ENCODE measurements around the gene CNFN.

The CNFN gene

DNA sequence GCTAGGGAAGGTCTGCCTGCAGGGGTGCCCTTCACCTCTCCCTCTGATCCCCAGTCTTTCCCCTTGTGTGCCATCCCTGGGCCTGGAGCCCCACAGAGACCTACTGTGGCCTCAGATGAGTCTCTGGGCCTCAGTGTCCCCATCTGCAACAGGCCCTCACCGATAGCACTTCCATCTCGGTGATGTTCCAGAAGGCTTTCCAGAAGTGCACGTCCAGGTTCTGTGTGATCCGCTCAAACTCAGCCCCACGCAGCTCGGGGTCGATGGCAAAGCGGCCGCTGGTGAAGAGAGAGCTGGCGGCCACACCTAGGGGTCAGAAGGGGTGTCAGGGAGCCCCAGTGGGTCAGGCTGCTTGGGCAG lies 17.7 kb upstream of the CNFN start:
- no peak for DNase-seq

DNA sequence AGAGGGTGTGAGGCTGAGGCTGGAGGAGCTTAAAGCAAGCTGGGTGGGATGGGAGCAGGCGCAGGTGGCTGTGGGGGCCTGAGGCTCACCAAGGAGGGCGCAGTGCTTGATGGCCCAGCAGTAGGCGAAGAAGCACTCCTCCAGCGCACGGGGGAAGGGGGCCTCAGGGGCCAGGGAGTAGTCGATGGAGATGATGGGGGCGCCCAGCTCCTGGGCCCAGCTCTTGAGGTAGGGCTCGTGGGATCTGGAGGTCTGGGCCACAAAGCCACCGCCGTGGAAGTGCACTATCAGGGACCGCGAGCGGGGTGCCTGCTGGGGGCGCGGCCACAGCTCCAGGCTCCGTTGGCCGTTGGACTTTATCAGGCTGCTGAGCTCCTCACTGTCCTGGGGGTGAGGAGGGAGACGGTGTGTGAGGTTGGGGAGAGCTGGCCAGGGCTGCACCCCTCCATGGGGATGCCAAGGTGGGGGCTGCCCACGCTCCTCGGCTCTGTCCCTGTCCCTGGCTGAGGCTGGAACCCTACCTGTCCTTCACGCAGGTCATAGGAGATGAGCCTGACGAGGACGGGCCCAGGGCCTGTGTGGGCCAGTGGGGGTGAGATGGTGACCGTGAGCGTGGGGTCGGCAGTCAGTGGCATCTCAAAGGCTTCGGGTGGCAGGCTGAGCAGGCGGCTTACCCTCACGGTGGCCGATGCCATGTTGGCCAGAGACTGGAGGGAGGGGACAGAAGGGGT lies 17.2 kb upstream of the CNFN start:
- DNase-seq = no peak

DNA sequence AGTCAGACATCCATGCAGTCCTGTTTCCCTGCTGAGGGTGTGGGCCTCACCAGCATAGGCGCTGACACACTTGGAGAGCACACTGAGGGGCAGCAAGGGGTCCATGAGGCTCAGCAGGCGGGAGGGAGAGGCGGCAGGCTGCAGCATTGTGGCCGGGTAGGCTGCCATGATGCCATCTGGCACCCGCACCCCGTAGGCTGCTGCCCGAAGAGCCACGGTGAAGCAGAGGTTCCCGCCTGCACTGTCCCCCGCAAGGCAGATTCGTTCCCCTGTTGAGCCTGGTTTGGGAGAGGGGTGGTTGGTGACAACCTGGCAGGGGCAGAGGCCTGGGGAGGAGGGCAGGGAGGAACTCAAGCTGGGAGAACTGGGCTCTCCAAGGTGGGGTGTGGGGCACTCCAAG lies 16.0 kb upstream of the CNFN start:
- no peak for DNase-seq

DNA sequence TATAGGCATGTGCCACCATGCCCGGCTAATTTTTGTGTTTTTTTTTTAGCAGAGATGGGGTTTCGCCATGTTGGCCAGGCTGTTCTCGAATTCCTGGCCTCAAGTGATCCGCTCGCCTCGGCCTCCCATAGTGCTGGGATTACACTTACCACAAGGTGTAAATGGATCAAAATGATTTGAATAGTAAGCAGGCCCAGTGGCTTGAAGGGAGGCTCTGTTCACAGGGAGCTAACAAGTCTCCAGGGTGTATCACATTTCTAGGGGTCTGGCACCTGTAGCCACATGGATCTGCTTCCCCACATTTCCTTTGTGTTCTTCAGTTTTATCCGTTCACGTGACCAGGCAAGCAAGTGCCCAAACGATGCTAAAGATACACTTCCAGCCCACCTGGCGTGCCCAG lies 13.5 kb upstream of the CNFN start:
- DNase-seq = no peak

DNA sequence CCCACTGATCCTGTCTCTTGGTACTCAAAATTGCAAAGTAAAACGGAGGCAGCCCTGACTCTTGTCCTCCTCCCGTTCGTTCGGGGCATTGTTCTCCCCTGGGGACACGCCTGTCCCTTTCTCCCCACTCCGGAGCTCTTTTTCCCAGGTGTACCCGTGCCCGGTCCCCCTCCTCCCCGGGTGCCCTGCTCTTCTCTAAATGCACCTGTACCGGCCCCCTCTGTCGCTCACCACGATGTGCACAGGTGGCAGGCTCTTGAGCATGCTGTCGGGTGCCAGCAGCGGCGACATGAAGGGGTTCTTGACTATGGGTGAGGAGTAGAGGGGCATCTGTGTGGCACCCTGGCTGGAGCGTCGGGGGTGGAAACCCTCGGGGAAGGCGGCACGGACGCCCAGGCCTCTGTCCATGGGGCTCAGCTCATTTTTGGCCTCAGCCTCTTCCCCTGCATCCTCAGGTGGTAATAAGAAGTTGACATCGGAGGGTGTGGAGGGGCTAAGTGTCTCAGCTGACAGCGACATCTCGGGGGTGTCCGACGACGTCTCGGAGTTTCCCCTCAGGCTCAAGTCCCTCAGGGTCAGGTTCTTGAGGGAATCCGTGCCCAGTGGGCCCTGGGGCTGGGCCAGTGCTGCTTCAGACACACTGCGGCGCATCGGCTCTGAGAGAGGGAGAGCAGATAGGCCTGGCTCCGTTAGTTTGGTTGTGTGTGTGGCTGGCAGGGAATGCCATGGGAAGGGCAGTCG lies 12.4 kb upstream of the CNFN start:
- no peak for DNase-seq

DNA sequence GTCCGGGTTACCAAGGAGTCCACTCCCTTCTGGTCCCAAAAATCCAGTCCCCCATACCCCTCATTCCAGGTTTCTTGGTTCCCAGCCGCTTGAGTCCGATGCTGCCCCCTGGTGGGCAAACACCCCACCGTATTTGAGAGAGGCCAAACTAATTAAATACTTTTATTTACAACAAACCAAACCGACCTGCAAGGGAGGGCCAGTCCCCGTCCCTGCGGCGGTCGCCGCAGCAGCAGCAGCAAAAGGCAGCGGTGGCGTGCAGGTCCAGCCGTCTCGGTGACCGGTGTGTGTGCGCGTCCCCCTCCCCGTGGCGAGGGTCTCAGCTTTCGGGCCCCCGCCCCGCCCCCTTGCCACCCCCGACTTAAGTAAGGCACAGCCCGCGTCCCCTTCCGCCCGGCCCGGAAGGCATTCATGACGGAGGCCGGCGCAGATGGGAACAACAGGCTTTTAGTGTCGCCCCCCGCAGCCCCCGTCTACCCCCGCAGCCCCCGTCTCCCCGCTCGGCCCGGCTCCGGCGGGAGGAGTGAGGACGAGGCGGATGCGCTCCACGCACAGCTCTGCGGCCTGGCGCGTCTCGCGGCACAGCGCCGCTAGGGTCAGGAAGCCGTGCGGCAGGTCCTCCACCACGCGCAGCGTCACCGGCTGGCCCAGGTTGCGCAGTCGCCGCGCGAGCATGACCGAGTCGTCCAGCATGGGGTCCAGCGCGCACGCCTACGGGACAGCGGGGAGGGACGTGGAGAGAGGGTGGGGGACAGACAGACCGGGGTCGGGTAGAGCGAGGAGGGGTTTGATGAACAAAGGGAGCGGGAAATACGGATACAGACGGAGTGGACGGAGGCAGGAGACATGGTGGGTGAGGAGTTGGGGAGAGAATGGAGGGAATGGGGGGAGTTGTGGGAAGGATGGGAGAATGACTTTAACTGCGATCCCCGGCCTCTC lies 11.5 kb upstream of the CNFN start:
- DNase-seq = peak; percentile 91

DNA sequence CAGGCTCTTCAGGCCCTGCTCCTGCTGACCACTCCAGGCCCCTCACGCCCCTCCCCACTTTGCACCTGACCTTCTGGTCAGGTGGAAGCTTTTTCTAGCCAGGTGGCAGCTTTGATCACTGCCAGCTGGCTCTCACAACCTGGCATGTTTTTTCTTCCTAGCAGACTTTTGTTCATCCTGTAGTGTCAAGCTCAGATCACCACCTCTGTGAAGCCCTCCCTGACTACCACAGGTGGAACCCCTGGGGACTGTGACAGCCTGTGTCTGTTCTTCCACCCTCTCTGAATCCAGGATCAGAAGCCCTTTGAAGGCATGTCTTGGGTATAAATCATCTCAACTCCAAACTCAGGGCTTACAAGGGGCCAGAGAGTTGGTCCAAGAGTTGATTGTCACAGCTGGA lies 10.3 kb upstream of the CNFN start:
- DNase-seq = no peak

DNA sequence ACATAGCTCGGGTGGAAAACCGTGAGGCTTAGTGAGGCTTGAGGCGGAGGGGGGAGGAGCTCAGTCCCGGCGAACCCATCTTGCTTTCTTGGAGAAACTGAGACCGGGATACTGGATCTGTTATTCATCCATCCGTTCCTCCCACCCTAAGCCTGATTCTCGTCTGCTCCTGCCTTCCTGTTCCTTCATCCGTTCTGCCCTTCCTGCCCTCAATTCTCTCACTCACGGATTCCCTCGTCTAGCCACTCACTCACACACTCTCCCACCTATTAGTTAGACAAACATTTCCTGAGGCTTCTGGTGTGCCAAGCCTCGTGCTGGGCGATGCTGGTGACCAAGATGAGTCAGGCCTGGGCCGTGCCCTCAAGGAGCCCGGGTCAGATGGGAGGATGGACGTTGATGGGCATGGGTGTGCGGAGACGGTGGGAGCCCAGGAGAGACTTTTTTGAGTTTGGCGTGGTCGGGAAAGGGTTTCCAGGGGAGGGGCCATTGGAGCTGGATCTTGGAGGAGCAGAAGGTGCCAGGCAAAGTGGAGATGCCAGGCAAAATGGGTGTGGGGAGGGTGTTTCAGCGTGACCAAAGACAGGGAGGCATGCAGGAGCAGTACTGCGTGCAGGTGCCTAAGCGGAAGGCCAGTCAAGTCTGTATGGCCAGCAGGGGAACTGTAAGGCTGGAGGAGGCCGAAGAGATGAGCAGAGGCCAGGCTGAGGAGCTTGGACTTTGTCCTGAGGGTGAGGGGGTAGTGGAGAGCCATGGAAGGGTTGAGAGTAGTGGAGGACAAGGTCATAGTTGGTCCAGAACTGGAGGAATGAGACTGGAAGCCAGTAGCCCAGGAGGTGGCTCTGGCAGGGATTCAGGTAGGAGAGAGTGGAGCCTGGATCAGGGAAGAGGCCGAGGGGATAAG lies 7.4 kb upstream of the CNFN start:
- peak; percentile 32 for DNase-seq

DNA sequence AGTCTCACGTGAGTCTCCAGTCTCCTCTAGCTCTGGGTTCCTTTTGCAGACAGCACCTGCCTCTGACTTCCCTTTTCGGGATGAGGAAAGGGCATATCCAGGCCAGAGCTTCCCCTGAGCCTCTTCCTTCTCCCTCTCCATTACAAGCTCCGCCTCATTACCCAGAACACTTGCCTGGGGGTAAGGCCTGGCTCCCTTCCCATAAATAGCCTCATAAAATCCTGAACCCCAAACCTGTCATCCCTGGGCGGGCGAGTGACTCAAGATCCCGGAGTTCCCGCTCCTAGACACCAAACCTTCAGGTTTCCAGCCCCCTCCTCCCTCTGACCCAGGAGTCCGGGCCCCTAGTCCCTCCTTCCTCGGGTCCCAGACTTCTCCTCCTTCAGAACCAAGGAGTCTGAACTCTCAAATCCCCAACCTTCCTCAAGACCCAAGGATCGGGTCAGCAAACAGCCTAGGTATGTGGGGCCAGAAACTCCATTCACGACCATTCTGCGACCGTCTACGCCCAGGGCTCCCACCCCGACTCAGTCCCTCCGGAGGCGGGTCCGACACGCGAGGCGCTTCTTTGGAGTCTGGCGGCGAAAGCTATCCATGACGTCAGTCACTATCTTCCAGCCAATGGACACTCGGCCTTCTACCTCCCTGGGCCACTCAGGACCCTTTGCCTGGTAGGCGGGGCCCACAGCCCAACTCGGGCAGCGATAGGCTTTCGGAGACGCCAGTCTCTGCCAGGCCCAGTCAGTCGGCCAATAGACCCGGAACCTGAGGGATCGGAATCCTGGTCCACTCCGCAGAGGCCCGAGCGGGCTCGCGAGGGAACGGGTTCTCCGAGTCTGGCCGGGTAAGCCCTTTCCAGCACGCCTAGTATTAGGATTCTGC lies 6.5 kb upstream of the CNFN start:
- peak; percentile 98 for DNase-seq

DNA sequence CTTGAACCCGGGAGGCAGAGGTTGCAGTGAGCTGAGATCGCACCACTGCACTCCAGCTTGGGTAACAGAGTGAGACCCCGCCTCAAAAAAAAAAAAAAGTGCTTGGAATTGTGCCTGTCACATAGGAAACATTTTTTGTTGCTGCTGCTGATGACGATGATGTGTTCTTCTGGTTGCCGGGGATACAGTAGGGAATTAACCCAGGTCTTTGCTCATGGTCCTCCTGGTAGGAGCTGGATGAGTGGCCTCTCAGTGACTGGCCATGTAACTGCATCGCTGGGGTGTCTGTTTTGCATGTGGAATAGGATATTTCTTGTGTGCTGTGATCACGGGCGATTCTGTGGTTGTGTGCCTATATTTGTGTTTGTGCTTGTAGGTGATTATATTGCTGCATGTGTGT lies 4.7 kb upstream of the CNFN start:
- no peak for DNase-seq

DNA sequence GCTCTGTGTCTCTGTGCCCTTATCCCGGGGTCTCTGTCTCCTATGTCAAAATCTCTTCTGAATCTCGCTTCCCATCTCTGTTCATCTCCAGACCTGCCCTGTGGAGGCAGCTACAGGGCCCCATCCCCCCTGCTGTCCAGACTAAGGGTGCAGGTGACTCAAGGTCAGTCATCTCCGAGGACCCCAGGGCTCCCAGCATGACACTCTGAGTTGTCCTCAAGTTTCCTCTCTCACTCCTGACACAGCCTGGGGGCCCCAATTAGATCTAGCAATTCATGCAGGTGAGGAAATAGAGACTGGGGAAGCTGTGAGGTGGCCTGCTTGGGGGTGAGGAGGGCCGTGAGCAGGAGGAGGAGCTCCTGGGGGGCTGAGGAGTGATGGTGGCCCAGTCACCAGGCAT lies 2.1 kb upstream of the CNFN start:
- DNase-seq = no peak

DNA sequence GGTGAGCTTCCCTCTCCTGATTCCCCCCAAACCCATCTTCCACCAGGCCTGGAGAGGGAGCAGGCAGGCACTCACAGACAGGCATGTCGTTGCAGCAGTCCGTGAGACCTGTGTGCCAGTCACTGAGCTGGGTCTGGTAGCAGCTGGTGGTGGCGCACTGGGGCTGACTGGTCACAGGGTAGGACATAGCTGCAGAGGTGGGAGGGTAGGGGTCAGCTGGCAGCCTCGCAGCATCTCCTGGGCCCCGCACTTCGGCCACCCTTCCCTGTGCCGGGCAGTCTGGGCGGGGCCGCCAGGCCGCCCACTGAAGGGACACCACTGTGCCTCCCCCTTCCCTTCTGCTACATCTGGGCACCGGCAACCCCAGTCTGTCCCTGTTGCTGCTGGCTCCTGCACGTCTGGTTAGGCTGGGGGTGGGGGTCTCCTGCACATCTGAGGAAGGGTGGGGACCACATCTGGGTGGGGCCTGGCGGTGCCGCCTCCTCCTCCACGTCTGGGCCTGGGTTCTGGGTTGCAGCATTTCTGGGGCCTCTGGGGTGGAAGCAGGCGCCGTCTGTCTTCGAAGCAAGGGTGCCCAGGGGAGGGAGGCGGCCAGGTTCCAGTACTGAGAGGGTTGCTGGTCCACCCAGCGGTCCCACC lies 1.1 kb downstream of the CNFN start:
- no peak for DNase-seq

DNA sequence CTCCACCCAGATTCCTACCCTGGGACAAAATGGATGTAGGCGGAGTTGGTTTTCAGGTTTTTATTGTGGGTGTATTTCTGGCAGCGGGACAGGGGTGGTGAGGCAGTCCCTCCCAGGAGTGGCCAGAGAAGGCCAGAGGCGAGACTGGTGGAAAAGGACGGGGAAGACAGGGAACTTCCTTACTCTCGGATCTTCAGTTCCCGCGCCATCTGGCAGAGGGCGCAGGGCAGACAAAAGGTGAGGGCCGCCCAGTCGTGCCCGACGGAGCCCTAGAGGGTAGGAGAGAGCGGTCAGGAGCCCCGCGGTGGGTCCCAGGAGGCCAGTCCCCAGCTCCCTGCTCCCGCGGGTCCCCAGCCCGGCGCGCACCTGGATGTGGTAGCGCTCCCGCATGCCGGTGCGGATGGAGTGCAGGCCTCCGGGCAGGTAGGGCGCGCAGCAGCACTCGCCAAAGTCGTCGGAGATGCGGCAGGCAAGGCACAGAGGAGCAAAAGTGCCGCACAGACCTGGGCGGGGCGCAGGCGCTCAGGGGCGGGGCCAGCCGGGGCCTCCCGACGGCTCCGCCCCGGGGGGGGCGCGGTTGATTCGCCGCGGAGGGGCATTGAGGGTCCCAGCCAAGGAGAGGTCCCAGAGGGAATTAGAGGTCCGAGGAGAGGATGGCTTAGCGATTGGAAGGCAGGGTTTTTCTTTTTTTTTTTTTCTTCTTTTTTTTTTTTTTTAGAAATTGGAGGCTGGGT lies 3.0 kb downstream of the CNFN start:
- DNase-seq = peak; percentile 81

DNA sequence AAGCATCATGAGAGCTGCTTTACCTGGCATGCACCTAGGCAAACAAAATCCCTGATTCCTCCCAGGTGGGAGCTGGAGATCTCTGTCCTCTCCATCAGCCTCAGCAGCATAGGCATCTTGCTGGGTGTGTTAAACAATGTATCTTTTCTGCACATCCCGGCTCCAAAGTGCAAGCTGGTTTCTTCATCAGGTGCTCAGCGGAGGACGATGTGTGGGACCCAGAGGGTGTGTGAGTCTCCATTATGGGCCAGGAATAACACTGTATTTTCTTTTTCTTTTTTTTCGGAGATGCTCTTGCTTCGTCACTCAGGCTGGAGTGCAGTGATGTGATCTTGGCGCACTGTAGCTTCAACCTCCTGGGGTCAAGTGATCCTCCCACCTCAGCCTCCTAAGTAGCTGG lies 9.9 kb downstream of the CNFN start:
- DNase-seq = no peak

DNA sequence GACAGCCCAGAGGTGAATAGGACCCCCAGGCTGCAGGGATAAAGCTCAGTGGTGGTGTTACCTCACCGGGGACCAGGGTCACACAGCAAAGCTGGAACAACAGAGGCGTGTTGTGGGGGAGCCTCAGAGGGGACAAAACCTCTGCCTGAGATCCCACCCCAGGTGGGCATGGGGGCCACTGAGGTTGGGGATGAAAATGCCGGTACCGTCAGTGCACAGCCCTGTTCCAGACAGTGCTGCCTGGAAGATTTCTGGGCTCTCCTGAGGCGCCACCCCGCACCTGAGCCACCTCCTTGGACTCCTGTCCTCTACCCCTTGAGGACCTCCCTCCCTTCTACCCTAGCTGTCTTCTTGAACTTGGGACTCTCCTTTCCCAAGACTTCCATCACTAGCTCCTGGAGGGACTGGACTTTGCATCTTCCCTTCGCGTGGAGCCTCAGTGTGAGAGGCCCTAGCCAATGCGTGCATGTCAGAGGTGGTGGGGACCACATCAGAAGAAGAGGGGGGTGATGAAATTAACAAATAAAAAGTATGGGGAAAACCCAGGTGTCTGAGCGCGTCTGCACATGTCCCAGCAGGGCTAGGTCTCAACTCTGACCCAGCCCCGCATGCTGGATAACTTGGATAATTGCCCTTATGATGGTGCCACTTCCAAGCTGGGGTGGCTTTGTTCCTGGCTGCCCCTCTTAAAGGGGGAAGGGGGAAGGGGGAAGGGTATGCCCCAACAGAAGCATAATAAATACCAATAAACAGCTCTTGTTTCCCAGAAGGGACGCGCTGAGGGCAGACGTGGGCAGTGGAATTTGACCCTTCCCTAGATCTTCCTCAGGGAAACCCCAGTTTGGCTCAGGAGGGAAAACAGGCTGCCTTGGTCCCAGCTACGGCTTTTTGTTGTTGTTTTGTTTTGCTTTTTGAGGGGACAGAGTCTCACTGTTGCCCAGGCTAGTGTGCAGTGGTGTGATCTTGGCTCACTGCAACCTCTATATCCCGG lies 11.6 kb downstream of the CNFN start:
- no peak for DNase-seq

DNA sequence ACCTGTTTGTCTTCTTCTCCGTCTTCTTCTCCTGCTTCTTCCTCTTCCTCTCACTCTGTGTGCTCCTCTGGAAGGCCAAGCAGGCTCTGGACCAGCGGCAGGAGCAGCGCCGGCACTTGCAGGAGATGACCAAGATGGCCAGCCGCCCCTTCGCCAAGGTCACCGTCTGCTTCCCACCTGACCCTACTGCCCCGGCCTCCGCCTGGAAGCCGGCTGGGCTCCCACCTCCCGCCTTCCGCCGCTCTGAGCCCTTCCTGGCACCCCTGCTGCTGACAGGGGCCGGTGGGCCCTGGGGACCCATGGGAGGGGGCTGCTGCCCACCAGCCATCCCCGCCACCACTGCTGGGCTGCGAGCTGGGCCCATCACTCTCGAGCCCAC lies 13.9 kb downstream of the CNFN start:
- no peak for DNase-seq

DNA sequence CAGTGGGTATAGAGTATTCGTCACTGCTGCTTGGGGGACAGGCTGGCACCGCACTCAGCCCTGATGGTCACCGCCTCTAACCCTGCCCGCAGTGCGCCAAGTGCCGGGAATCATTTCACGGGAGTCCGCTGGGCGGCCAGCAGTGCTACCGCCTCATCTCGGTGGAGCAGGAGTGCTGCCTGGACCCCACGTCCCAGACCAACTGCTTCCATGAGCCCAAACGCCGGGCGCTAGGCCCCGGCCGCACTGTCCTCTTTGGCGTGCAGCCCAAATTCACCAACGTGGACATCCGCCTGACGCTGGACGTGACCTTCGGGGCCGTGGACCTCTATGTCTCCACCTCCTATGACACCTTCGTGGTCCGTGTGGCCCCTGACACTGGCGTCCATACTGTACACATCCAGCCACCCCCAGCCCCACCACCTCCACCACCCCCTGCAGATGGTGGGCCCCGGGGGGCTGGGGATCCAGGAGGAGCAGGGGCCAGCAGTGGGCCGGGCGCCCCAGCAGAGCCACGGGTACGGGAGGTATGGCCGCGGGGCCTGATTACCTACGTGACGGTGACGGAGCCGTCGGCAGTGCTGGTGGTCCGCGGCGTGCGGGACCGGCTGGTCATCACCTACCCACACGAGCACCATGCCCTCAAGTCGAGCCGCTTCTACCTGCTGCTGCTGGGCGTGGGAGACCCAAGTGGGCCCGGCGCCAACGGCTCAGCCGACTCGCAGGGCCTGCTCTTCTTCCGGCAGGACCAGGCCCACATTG lies 14.5 kb downstream of the CNFN start:
- DNase-seq = no peak

DNA sequence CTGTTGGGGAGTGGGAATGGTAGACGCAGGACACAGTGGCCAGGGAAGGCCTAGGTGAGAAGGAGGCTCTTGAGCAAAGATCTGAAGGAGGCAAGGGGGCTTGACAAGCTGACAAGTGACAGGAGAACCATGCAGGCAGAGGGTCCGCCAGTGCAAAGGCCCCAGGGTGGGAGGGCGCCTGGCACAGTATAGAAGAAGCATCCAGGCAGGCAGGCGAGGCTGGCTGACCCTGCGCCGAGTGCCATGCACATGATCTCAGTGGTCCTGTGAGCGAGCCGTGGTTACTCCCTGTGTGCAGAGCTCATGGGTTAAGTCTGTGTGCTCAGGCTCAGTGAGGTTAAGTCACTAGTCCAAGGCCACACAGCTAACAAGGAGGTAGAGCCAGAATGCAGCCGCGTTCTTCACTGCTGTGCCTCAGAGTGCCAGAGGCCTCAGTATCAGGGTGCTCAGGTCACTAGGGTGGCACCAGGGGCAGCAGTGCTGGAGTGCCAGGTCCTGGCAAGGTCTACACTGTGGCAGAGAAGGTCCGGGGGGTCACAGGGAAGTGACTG lies 15.2 kb downstream of the CNFN start:
- DNase-seq = no peak

Measured in retina (tissue), 1 donor.